Stomach (tissue), 9 donors: ENCODE results near the gene SPTBN2. TPM values are rescaled to one million over a fixed set of nuclear protein-coding genes. Genes with fewer than 3 reads are reported as not detected.

Source experiments
- DNase-seq, 2 donors: peaks; one replicate each; pipeline versions ENCODE4 v3.0.0 to v3.0.0-alpha.2; 2013 to 2019
- H3K27ac ChIP-seq, 5 donors: fragments of 200-600 bp in 4 of 5; sonication (generic) in 4 of 5; one replicate each; pipeline ENCODE4 v1.5.1; 2013 to 2019; ENCODE audit warnings: mild to moderate bottlenecking in 1 of 5, moderate library complexity in 1 of 5
- H3K27me3 ChIP-seq, 3 donors: fragments of 200-600 bp; sonication (generic); one replicate each; pipeline ENCODE4 v1.5.1; 2017 to 2019; ENCODE audit warnings: mixed run types in 1 of 3
- H3K36me3 ChIP-seq, 4 donors: fragments of 200-600 bp; sonication (generic); 1 replicate in 3 of 4; 2 replicates in 1 of 4; pipeline ENCODE4 v1.5.1; 2016 to 2019
- H3K4me1 ChIP-seq, 4 donors: fragments of 200-600 bp; sonication (generic); one replicate each; pipeline ENCODE4 v1.5.1; 2016 to 2019
- H3K4me3 ChIP-seq, 4 donors: fragments of 200-600 bp; sonication (generic) in 3 of 4; one replicate each; pipeline ENCODE4 v1.5.1; 2016 to 2019; ENCODE audit warnings: mild to moderate bottlenecking in 1 of 4
- H3K9me3 ChIP-seq, 4 donors: fragments of 200-600 bp; sonication (generic); one replicate each; pipeline ENCODE4 v1.5.1; 2016 to 2019
- CTCF ChIP-seq, 7 experiments: fragments of 450-650 bp in 4 of 7; fragments of 200-600 bp in 3 of 7; sonication (generic) in 3 of 7; IDR thresholded peaks; one replicate each; pipeline ENCODE4 v1.5.1; 2016 to 2019; ENCODE audit warnings: antibody characterized with exemption in 7 of 7, control low read depth in 2 of 7, mild to moderate bottlenecking in 1 of 7
- EP300 ChIP-seq: sonication (generic); formaldehyde crosslinking; IDR thresholded peaks from one replicate; pipeline ENCODE4 v1.6.1; 2017; ENCODE audit warnings: antibody characterized with exemption
- POLR2A ChIP-seq, 4 donors: fragments of 450-650 bp; IDR thresholded peaks; one replicate each; pipeline ENCODE4 v1.6.1; 2016; ENCODE audit warnings: antibody characterized with exemption in 4 of 4, control low read depth in 2 of 4, mild to moderate bottlenecking in 1 of 4, moderate library complexity in 1 of 4
- POLR2AphosphoS5 ChIP-seq, 3 donors: sonication (generic); formaldehyde crosslinking; IDR thresholded peaks; one replicate each; pipeline ENCODE4 v1.6.1; 2016; ENCODE audit warnings: antibody characterized with exemption in 3 of 3
- WGBS, 5 donors: extraction: QIAGEN DNeasy Blood & Tissue Kit in 3 of 5; methylation state at CpG; one replicate each; pipeline versions ENCODE4 v1.1.5 to v1.1.7; 2013 to 2018; 5-methylcytosine and 5-hydroxymethylcytosine counted together
- intact Hi-C: fragments of 100-400 bp; cut with DNase I; formaldehyde crosslinking; loops from one replicate; pipeline ENCODE4 v1.15.1; 2023; ENCODE audit warnings: low total_unique reads
- polyA plus RNA-seq, 3 donors: library from polyadenylated mRNA; stranded (reverse); fragments of 200-250 nt; gene quantifications; one replicate each; pipeline ENCODE4 v1.2.3, GENCODE V29; 2013
- total RNA-seq, 5 donors: library from RNA; depleted of rRNA; stranded (reverse); fragments of >200 nt; gene quantifications; one replicate each; pipeline versions ENCODE4 v1.1.0 to v1.2.3, GENCODE V29; 2014 to 2016
- donor health status: healthy with polysubstance abuse.
- donor health status: Bipolar disorder and iron deficiency.
- donor health status: healthy.

Gene SPTBN2
- total and polyA plus RNA-seq, 8 donors, result 2.4 to 134 (median 10.4) TPM

GRCh38 chr11:66685276-66686099, 43.5 kb downstream of the SPTBN2 start:
- DNase-seq, result no peak
- H3K27ac ChIP-seq, result no peak overlapping the region
- H3K4me1 ChIP-seq, result no peaks in the 10 kb centered on the region
- no peaks in the 10 kb centered on the region for H3K9me3 ChIP-seq
- intact Hi-C loops, result loop anchor here (10.0 kb wide), 1 partner anchor 281 kb away; no protein-coding TSS in a partner anchor
- peaks cover 0 to 3% (median 0%) of the 10 kb centered on the region in 4 donors for H3K36me3 ChIP-seq
- 77 to 89% (median 87%) methylated on average over 26 to 27 of the region's 27 CpGs for WGBS, 5 donors
- no peak overlapping the region for H3K4me3 ChIP-seq
- H3K27me3 ChIP-seq, result no peaks in the 10 kb centered on the region
- no peak for TF ChIP-seq POLR2A (IDR thresholded peaks at IDR 0.05)
- TF ChIP-seq EP300, result no peak
- no peak for TF ChIP-seq CTCF (IDR thresholded peaks at IDR 0.05)
- TF ChIP-seq POLR2AphosphoS5 (IDR thresholded peaks at IDR 0.05), result no peak

GRCh38 chr11:66684635-66685034, 44.4 kb downstream of the SPTBN2 start:
- H3K36me3 ChIP-seq, result peaks cover 0 to 3% (median 0%) of the 10 kb centered on the region in 4 donors
- H3K4me3 ChIP-seq, result no peak overlapping the region
- 89 to 95% (median 93%) methylated on average over 2 of the region's 2 CpGs for whole genome bisulfite sequencing, 5 donors
- DNase-seq, result no peak
- intact Hi-C loops, result loop anchor here (10.0 kb wide), 1 partner anchor 280 kb away; no protein-coding TSS in a partner anchor
- H3K9me3 ChIP-seq, result no peaks in the 10 kb centered on the region
- no peak overlapping the region for H3K27ac ChIP-seq
- no peaks in the 10 kb centered on the region for H3K27me3 ChIP-seq
- TF ChIP-seq POLR2A (IDR thresholded peaks at IDR 0.05), result no peak
- TF ChIP-seq POLR2AphosphoS5 (IDR thresholded peaks at IDR 0.05), result no peak
- TF ChIP-seq EP300, result no peak
- TF ChIP-seq CTCF (IDR thresholded peaks at IDR 0.05), result no peak
- H3K4me1 ChIP-seq, result no peaks in the 10 kb centered on the region

DNA sequence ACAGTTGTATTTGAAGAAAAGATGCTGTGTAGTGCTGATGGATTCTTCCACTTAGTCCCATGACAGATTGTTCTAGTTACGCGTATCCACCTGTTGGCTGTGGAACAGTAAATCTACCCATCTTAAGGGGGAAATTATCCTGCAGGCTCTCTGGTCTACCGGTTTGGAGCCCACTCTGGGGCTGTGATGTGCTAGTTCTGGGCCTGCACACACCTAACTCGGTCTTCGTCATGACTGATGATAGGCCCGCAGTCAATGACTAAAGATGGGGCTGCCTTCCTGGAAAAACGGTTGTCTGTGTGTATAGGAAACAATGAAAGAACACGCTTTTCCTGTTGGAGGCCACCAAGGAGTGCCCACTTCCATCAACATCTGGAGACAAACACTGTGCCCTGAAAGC, 45.1 kb downstream of the SPTBN2 start:
- DNase-seq, result no peak
- Histone ChIP-seq H3K36me3 (peaks cover 0 to 3% (median 0%) of the 10 kb centered on the region in 4 donors), H3K27ac (no peak overlapping the region), H3K4me1 (peaks cover 0 to under 1% (median 0%) of the 10 kb centered on the region in 4 donors), H3K27me3 (no peaks in the 10 kb centered on the region), H3K4me3 (no peak overlapping the region), H3K9me3 (no peaks in the 10 kb centered on the region)
- WGBS, 5 donors, result 85 to 89% (median 86%) methylated on average over 8 of the region's 8 CpGs
- TF ChIP-seq POLR2AphosphoS5 (IDR thresholded peaks at IDR 0.05) (no peak), POLR2A (IDR thresholded peaks at IDR 0.05) (no peak), CTCF (IDR thresholded peaks at IDR 0.05) (no peak), EP300 (no peak)
- intact Hi-C loops, result loop anchor here (10.0 kb wide), 1 partner anchor 279 kb away; no protein-coding TSS in a partner anchor

- Histone ChIP-seq H3K36me3 (no peaks in the 10 kb centered on the region), H3K4me3 (no peak overlapping the region), H3K27ac (no peak overlapping the region), H3K27me3 (no peaks in the 10 kb centered on the region), H3K9me3 (no peaks in the 10 kb centered on the region), H3K4me1 (peaks cover 9 to 22% (median 14%) of the 10 kb centered on the region in 4 donors)
- 82 to 90% (median 89%) methylated on average over 7 of the region's 7 CpGs for WGBS, 5 donors
- no peak for TF ChIP-seq POLR2A (IDR thresholded peaks at IDR 0.05)
- no peak for TF ChIP-seq CTCF (IDR thresholded peaks at IDR 0.05)
- no peak for TF ChIP-seq POLR2AphosphoS5 (IDR thresholded peaks at IDR 0.05)
- TF ChIP-seq EP300, result no peak
- intact Hi-C loops, result loop anchor here (10.0 kb wide), 1 partner anchor 276 kb away; no protein-coding TSS in a partner anchor
- DNase-seq, result no peak
Measured at GRCh38 chr11:66680966-66681645, 47.9 kb downstream of the SPTBN2 start.
